ENCODE measurements around the gene NECAB2. TPM values are rescaled to one million over a fixed set of nuclear protein-coding genes. Genes with fewer than 3 reads are reported as not detected.
A peak's percentile ranks its signal among the peaks of the same experiment; 100 is the strongest.

NECAB2 gene
- total RNA-seq, 6 donors from 2014 or later = 0.40 to 1.2 (median 0.44) TPM; not detected in 3

DNA sequence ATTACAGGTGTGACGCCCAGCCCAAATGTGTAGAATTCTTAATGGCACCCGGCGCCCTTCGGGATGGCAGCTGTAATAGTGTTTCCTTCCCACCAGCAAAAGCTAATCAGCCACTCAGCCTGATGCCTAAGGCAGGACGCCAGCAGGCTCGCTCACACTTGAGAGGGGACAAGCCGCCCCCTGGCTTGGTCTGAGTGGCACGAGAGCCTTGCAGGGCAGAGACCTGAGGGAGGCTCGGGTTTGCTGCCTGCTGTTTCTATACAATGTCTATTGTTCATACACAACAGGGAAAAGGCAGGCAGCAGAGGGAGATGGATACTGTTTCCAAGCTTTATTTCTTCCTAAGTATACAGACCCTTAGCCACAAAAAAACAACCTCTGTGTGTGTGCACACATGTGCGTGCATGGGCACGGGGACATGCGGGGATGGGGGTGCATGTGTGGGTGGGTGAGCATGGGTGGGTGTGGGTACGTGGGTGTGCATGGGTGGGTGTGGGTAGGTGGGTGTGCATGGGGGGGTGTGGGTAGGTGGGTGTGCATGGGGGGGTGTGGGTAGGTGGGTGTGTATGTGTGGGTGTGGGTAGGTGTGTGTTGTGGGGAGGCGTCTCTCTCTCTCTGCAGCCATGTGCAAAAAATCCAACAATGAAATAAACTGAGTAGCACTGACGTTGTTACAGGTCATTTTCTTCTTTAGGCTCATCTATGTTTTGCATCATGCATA, 64.6 kb downstream of the NECAB2 start:
- no peak for DNase-seq
- Histone ChIP-seq H3K36me3 (no peaks in the 10 kb centered on the region), H3K27ac (no peak overlapping the region), H3K4me3 (no peak overlapping the region), H3K27me3 (no peaks in the 10 kb centered on the region), H3K4me1 (no peaks in the 10 kb centered on the region), H3K9me3 (peaks cover 0 to 10% (median 5%) of the 10 kb centered on the region in 4 donors)
- ATAC-seq (ENCODE audit: low FRiP score in 2 of 2) = no peak
- TF ChIP-seq EP300 (IDR thresholded peaks at IDR 0.05) = no peak
- TF ChIP-seq POLR2AphosphoS5 (IDR thresholded peaks at IDR 0.05) = no peak
- TF ChIP-seq, protein P1, sequence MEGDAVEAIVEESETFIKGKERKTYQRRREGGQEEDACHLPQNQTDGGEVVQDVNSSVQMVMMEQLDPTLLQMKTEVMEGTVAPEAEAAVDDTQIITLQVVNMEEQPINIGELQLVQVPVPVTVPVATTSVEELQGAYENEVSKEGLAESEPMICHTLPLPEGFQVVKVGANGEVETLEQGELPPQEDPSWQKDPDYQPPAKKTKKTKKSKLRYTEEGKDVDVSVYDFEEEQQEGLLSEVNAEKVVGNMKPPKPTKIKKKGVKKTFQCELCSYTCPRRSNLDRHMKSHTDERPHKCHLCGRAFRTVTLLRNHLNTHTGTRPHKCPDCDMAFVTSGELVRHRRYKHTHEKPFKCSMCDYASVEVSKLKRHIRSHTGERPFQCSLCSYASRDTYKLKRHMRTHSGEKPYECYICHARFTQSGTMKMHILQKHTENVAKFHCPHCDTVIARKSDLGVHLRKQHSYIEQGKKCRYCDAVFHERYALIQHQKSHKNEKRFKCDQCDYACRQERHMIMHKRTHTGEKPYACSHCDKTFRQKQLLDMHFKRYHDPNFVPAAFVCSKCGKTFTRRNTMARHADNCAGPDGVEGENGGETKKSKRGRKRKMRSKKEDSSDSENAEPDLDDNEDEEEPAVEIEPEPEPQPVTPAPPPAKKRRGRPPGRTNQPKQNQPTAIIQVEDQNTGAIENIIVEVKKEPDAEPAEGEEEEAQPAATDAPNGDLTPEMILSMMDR (IDR thresholded peaks at IDR 0.05) = no peak
- TF ChIP-seq POLR2A (IDR thresholded peaks at IDR 0.05) = no peak
- 61 to 64% methylated on average over 15 of the region's 15 CpGs for WGBS, 2 donors

DNA sequence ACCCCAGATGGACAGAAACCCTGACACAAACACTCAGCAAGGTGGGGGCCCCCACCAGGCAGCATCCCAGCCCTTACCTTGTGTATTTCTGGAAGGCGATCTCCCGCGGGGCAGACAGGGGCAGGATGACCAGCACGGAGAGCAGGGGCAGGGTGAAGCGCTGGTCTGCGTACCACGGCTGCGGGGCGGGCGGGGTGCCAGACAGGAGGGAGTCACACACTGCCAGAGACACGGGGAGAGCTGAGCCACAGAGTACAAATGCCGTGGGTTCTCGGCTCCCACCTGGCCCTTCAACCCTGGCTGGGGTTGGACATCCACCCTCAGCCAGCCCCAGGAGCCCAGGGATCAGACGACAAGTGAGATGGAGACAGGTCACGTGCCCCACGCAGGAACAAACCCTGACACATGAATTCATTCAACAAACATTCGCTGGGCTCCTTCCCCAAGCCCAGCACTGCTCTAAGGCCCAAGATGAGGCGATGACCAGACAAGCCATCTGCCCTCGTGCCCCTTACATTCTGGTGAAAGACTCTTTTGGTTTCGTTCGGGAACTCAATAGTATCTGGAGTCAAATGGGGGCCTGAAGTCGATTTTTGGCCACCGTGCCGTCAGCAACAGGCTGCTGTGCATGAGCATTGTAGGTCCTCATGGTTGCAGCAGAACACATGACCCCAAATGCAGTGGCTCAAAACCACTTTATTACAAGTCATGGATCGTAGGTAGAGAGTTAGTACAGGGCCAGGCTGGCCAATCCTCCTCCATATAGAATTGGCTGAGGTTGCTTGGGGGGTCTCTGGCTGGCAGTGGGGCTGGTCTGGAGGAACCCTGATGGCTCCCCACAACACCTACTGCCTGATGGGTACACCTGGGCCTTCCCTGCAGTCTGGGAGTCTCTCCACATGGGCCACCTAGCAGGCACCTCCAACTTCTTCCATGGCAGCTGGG, 65.5 kb downstream of the NECAB2 start:
- Histone ChIP-seq H3K27ac (no peak overlapping the region), H3K4me3 (no peak overlapping the region), H3K4me1 (no peaks in the 10 kb centered on the region), H3K36me3 (no peaks in the 10 kb centered on the region), H3K27me3 (no peaks in the 10 kb centered on the region), H3K9me3 (peaks cover 0 to 10% (median 5%) of the 10 kb centered on the region in 4 donors)
- ATAC-seq (ENCODE audit: low FRiP score in 2 of 2) (no peak), DNase-seq (peak in 1 of 2 donors; percentile 69)
- TF ChIP-seq POLR2A (IDR thresholded peaks at IDR 0.05) (no peak), EP300 (IDR thresholded peaks at IDR 0.05) (no peak), POLR2AphosphoS5 (IDR thresholded peaks at IDR 0.05) (no peak)
- TF ChIP-seq, protein P1 (IDR thresholded peaks at IDR 0.05) = no peak
- WGBS, 2 donors = 79 to 85% methylated on average over 18 to 25 of the region's 25 CpGs

DNA sequence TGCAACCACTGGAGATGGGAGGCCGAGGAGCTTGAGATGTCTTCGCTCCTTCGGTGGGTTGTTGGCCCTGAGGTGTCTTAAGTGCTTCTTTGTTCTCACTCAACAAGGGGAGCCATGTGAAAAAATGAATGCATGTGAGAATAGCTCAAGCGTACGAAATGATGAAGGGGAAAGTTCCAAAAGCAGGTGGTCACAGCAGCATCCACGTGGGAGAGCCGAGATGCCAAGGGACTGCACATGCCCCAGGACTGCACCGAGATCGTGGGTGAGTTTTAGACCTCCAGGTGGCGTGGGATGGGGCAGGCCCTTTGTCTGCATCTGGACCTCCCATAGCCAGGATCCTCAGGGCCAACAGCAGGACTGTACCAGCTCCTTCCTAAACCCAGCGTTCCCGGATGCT, 66.5 kb downstream of the NECAB2 start:
- Histone ChIP-seq H3K27me3 (no peaks in the 10 kb centered on the region), H3K9me3 (peaks cover 0 to 10% (median 5%) of the 10 kb centered on the region in 4 donors), H3K4me3 (no peak overlapping the region), H3K27ac (no peak overlapping the region), H3K36me3 (no peaks in the 10 kb centered on the region), H3K4me1 (no peaks in the 10 kb centered on the region)
- WGBS, 2 donors = 94 to 95% methylated on average over 12 of the region's 12 CpGs
- no peak for DNase-seq
- no peak for TF ChIP-seq POLR2A (IDR thresholded peaks at IDR 0.05)
- TF ChIP-seq, protein P1 (IDR thresholded peaks at IDR 0.05) = no peak
- no peak for TF ChIP-seq EP300 (IDR thresholded peaks at IDR 0.05)
- TF ChIP-seq POLR2AphosphoS5 (IDR thresholded peaks at IDR 0.05) = no peak
- no peak for ATAC-seq (ENCODE audit: low FRiP score in 2 of 2)

DNA sequence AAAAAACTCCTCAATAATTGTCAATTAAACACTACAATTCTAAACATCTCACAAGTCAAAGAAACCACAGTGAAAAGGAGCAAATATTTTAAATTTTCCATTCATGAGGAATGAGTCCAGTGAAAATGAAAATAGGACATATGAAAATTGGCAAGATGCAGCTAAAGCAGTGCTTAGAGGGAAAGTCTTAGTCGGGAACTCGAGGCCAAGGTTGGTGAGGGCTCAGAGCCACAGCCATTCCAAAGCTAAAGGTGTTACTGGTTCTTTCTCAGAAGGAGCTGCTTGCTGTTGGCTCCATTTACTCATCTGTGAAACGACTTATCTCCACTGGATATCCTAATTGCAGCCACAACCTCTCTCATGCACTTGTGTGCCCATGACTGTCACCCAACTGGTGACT, 68.1 kb downstream of the NECAB2 start:
- ATAC-seq (ENCODE audit: low FRiP score in 2 of 2) (no peak), DNase-seq (no peak)
- no peaks in the 10 kb centered on the region for H3K36me3 ChIP-seq
- H3K9me3 ChIP-seq = peaks cover 0 to 10% (median 5%) of the 10 kb centered on the region in 4 donors
- H3K27me3 ChIP-seq = no peaks in the 10 kb centered on the region
- 81 to 90% methylated on average over 3 of the region's 3 CpGs for WGBS, 2 donors
- no peak for TF ChIP-seq POLR2A (IDR thresholded peaks at IDR 0.05)
- no peak for TF ChIP-seq POLR2AphosphoS5 (IDR thresholded peaks at IDR 0.05)
- TF ChIP-seq, protein P1 (IDR thresholded peaks at IDR 0.05) = no peak
- TF ChIP-seq EP300 (IDR thresholded peaks at IDR 0.05) = no peak
- no peak overlapping the region for H3K27ac ChIP-seq
- no peaks in the 10 kb centered on the region for H3K4me1 ChIP-seq
- no peak overlapping the region for H3K4me3 ChIP-seq
